WERI-Rb-1 (cell line): ENCODE results near the gene NFIX.

ENCODE experiments used
- DNase-seq: peaks from one replicate; pipeline ENCODE4 v3.0.0-alpha.2; 2020
- H3K27ac ChIP-seq: fragments of 250-450 bp; sonication (Bioruptor Pico); 2 replicates; pipeline ENCODE4 v1.5.1; 2020; ENCODE audit warnings: mild to moderate bottlenecking, moderate library complexity
- H3K27me3 ChIP-seq: fragments of 250-450 bp; sonication (Bioruptor Pico); 2 replicates; pipeline ENCODE4 v1.5.1; 2021; ENCODE audit warnings: mild to moderate bottlenecking, low read depth, moderate library complexity; ENCODE audit not compliant: insufficient read depth, severe bottlenecking
- H3K36me3 ChIP-seq: fragments of 250-450 bp; sonication (Bioruptor Pico); 2 replicates; pipeline ENCODE4 v1.5.1; 2020; ENCODE audit warnings: mild to moderate bottlenecking, moderate library complexity
- H3K4me3 ChIP-seq: 2 replicates; pipeline ENCODE4 v1.5.1; 2011; ENCODE audit warnings: low read depth, mild to moderate bottlenecking, control low read depth, low read length
- H3K9me3 ChIP-seq: fragments of 250-450 bp; sonication (Bioruptor Pico); 2 replicates; pipeline ENCODE4 v1.5.1; 2021; ENCODE audit warnings: mild to moderate bottlenecking, moderate library complexity; ENCODE audit not compliant: severe bottlenecking
- TF ChIP-seq, protein P1 (sequence below): IDR thresholded peaks from 2 replicates; pipeline ENCODE4 v1.5.1; 2011; ENCODE audit warnings: low read depth, mild to moderate bottlenecking, control low read depth, inconsistent platforms, low read length

NFIX gene

DNA sequence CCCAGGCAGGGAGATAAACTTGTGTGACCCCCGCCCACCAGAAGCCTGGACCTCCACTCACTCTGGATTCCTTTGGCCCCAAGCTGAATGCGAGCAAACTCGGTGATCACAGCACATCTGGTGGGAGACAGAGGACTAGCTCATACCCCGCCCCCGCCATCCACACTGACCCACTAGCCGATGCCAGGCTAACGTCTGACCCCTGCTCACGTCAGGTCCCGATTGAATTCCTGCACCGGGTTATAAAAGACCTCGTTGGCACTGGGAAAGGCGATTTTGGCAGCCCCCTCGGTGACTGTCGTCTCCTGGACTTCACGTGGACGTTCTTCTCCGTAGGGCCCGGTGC, 120.6 kb downstream of the NFIX start:
- Histone ChIP-seq H3K27ac (peak overlapping the region; percentile 88), H3K27me3 (no peaks in the 10 kb centered on the region), H3K36me3 (peaks cover 51% of the 10 kb centered on the region), H3K9me3 (no peaks in the 10 kb centered on the region), H3K4me3 (peak overlapping the region; percentile 96)
- TF ChIP-seq, protein P1, sequence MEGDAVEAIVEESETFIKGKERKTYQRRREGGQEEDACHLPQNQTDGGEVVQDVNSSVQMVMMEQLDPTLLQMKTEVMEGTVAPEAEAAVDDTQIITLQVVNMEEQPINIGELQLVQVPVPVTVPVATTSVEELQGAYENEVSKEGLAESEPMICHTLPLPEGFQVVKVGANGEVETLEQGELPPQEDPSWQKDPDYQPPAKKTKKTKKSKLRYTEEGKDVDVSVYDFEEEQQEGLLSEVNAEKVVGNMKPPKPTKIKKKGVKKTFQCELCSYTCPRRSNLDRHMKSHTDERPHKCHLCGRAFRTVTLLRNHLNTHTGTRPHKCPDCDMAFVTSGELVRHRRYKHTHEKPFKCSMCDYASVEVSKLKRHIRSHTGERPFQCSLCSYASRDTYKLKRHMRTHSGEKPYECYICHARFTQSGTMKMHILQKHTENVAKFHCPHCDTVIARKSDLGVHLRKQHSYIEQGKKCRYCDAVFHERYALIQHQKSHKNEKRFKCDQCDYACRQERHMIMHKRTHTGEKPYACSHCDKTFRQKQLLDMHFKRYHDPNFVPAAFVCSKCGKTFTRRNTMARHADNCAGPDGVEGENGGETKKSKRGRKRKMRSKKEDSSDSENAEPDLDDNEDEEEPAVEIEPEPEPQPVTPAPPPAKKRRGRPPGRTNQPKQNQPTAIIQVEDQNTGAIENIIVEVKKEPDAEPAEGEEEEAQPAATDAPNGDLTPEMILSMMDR = no peak
- DNase-seq = no peak

DNA sequence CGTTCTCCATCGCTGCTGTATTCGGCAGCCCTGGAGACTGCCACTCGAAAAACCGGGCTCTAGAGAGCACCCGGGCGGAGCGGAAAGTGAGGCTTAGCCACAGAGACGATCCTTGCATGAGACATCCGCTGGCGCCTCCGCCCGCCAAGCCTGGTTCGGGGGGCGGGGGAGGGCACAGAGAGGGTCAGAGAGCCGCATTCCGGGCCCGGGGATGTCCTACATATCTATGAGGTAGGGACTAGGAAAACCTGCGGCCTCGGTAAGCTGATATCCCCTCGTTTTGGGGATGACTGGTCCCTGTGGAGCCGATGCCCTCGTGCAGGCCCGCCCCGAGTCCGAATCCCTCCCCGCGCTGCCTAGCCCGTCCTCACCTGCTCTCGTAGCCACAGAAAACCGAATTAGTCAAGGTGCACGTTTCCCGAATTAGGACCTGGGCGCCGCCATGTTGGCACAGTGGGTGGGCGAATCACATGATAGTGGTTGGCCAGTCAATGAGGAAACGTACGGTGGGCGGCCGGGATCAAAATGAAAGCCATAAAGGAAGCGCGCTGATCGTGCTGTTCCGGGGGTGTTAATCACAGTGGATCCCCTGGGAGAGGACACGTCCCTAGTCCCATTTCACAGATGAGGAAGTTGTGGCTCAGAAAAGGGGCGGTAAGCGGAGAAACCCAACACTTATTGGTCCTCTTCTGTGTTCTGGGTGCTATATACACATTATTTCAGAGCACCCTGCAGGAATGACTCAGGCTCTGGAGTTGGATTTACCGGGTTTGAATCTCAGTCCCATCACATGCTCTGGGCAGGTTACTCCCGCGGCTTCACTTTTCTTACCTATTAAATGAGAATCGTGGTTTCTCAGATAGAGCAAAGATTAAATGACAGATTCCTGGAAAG, 121.3 kb downstream of the NFIX start, which contains the start of gene TRMT1:
TSS of gene TRMT1 (minus strand) at position 459 of the 894 bp plus-strand sequence. CDS start at position 118, 341 bp downstream.
- H3K36me3 ChIP-seq = peaks cover 55% of the 10 kb centered on the region
- DNase-seq = peak; percentile 95
- H3K4me3 ChIP-seq = peak within 1 kb of the TSS; percentile 96
- H3K9me3 ChIP-seq = no peaks in the 10 kb centered on the region
- peak within 1 kb of the TSS; percentile 88 for H3K27ac ChIP-seq
- TF ChIP-seq, protein P1 = no peak
- no peaks in the 10 kb centered on the region for H3K27me3 ChIP-seq

DNA sequence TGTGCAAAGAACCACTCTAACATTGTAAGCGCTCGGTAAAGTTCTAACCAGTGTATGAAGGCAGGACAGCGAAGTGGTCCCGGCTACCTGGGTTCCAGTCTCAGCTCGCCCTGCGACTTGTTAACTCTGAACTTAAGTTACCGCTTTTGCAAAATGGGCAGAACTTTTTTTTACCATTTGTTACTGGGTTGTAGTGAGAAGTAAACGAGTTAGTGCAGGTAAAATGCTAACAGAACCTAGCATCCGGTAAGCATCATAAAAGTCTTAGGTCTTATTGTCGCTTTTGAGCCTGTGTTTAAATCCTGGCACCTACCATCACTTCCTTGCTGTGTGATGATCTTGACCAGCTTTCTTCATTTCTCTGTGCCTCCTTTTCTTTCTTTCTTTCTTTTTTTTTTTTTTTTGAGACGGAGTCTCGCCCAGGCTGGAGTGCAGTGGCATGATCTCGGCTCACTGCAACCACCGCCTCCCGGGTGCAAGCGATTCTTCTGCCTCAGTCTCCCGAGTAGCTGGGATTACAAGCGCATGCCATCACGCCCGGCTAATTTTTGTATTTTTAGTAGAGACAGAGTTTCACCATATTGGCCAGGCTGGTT, 122.0 kb downstream of the NFIX start:
- Histone ChIP-seq H3K9me3 (no peaks in the 10 kb centered on the region), H3K27me3 (no peaks in the 10 kb centered on the region), H3K27ac (peak overlapping the region; percentile 88), H3K36me3 (peaks cover 55% of the 10 kb centered on the region), H3K4me3 (peak overlapping the region; percentile 96)
- DNase-seq = no peak
- TF ChIP-seq, protein P1 = no peak

DNA sequence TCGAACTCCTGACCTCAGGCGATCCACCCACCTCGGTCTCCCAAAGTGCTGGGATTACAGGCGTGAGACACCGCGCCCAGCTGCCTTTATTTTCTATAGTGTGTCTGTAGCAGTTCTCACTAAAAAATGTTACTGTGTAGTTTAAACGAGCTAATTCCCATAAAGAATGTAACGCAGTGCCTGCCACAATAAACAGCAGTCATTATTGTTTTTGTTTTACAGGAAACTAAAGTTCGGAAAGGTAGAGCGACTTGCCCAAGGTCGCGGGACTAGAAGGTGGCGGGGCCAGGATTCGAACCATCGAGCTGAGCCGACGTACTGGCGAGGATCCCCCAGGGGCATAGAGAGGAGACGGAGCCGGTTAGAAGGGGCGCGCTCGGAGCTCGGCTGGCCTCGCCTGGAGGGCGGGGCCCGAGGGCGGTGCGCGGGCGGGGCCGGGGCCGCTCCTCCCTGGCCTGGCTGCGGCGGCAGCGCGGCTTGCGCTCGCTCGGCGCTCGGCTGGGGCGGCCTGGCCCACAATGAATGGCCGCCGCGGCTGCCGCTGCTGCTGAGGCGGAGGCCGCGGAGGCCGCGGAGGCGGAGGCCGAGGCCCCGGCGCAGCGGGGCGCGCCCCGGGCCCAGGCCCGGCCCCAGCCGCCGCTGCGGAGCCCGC, 122.6 kb downstream of the NFIX start, which contains the start of gene NACC1:
TSS of gene NACC1 (plus strand) at position 493 of the 652 bp plus-strand sequence. CDS start 16,944 bp downstream, outside the sequence.
- H3K27ac ChIP-seq = peak within 1 kb of the TSS; percentile 97
- peak; percentile 89 for DNase-seq
- peak within 1 kb of the TSS; percentile 96 for H3K4me3 ChIP-seq
- H3K9me3 ChIP-seq = no peaks in the 10 kb centered on the region
- peaks cover 49% of the 10 kb centered on the region for H3K36me3 ChIP-seq
- no peaks in the 10 kb centered on the region for H3K27me3 ChIP-seq
- TF ChIP-seq, protein P1 = no peak

DNA sequence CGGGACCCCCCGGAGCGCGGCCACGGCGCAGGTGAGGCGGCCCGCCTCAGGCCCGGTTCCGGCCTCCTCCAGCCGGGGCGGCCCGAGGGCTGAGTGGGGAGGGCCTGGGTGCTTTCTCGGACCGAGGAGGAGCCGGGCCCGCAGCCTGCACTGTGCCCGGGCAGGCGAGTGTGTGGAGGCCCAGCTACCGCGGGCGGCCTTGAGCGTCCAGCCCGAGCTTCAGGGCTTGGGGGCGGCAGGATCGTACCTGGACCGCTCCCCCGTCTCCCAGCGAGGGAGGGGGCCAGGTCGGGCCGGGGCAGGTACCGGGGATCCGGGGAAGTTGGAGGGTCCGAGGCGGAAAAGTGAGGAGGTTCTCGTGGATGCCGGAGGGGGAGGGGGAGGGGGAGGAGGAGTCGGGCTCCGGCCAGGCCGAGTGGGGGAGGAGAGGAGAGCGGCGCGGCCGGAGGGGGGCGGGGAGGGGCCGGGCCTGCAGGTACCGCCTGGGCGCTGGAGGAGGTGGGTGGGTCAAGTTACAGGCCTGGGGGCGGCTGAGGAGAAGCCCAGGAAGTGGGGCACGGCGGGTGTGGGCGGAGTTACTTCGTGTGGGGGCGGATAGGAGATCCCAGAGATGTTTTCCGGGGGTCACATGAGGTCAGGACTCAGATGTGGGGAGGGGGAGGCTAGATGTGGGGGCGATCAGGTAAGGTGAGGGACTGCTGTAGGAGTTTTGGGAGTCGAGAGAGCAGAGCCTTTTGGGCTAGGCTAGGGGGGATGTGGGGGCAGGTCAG, 123.3 kb downstream of the NFIX start:
- Histone ChIP-seq H3K27ac (peak overlapping the region; percentile 97), H3K4me3 (peak overlapping the region; percentile 94), H3K27me3 (no peaks in the 10 kb centered on the region), H3K9me3 (no peaks in the 10 kb centered on the region), H3K36me3 (peaks cover 46% of the 10 kb centered on the region)
- DNase-seq = peak; percentile 90
- TF ChIP-seq, protein P1 = no peak
